CD4-positive, alpha-beta memory T cell (primary cell): Measurements from ENCODE around the gene APOB. TPM values are rescaled to one million over a fixed set of nuclear protein-coding genes. Genes with fewer than 3 reads are reported as not detected.

ENCODE experiments used
- CTCF ChIA-PET: fragments of 350-600 bp; sonication (Branson Sonifier 250); formaldehyde crosslinking; loops from one replicate; lab custom pipeline; 2021; ENCODE audit warnings: inconsistent platforms; ENCODE audit not compliant: partially characterized antibody; lab: Charles Lee
- POLR2A ChIA-PET: fragments of 350-600 bp; sonication (Branson Sonifier 250); formaldehyde crosslinking; loops from one replicate; lab custom pipeline; 2021; ENCODE audit not compliant: partially characterized antibody; lab: Charles Lee
- DNase-seq, 5 donors: peaks; one replicate each; pipeline versions ENCODE4 v3.0.0 to v3.0.0-alpha.2; 2020 to 2022; ENCODE audit warnings: mixed read lengths in 1 of 5
- H3K27ac ChIP-seq: one replicate; pipeline ENCODE4 v1.7.0; 2013; ENCODE audit warnings: low read depth, low read length
- H3K27me3 ChIP-seq: 2 replicates; pipeline ENCODE4 v1.7.0; 2013; ENCODE audit warnings: mild to moderate bottlenecking, low read length, moderate library complexity; ENCODE audit not compliant: insufficient read depth
- H3K36me3 ChIP-seq: 2 replicates; pipeline ENCODE4 v1.7.0; 2013; ENCODE audit warnings: mild to moderate bottlenecking, low read length, moderate library complexity; ENCODE audit not compliant: insufficient read depth
- H3K4me1 ChIP-seq: 2 replicates; pipeline ENCODE4 v1.7.0; 2013; ENCODE audit warnings: mild to moderate bottlenecking, low read length, moderate library complexity; ENCODE audit not compliant: insufficient read depth
- H3K4me3 ChIP-seq, 2 donors: one replicate each; pipeline ENCODE4 v1.7.0; 2013; ENCODE audit warnings: low read length in 2 of 2, mild to moderate bottlenecking in 1 of 2
- H3K9me3 ChIP-seq, 2 donors: one replicate each; pipeline ENCODE4 v1.7.0; 2013; ENCODE audit warnings: low read length in 2 of 2, control low read depth in 1 of 2; ENCODE audit not compliant: control insufficient read depth in 1 of 2
- H3K27ac Mint-ChIP-seq, 7 donors: one replicate each; pipeline ENCODE4 v1.8.0; 2020 to 2021; ENCODE audit warnings: mixed read lengths in 7 of 7, mild to moderate bottlenecking in 6 of 7, inconsistent platforms in 3 of 7, moderate library complexity in 3 of 7
- H3K27me3 Mint-ChIP-seq, 2 donors: one replicate each; pipeline ENCODE4 v1.8.0; 2020 to 2021; ENCODE audit warnings: mixed read lengths in 2 of 2
- H3K36me3 Mint-ChIP-seq, 2 donors: one replicate each; pipeline ENCODE4 v1.8.0; 2020 to 2021; ENCODE audit warnings: mixed read lengths in 2 of 2, inconsistent platforms in 1 of 2, mild to moderate bottlenecking in 1 of 2
- H3K4me1 Mint-ChIP-seq, 4 donors: one replicate each; pipeline ENCODE4 v1.8.0; 2020 to 2021; ENCODE audit warnings: mixed read lengths in 4 of 4, mild to moderate bottlenecking in 1 of 4
- H3K4me3 Mint-ChIP-seq, 8 donors: one replicate each; pipeline ENCODE4 v1.8.0; 2020 to 2021; ENCODE audit warnings: mixed read lengths in 8 of 8, mild to moderate bottlenecking in 7 of 8, moderate library complexity in 6 of 8, inconsistent platforms in 3 of 8
- H3K9me3 Mint-ChIP-seq, 8 donors: one replicate each; pipeline ENCODE4 v1.8.0; 2020 to 2021; ENCODE audit warnings: mixed read lengths in 8 of 8, mild to moderate bottlenecking in 5 of 8, inconsistent platforms in 3 of 8, moderate library complexity in 1 of 8
- intact Hi-C: fragments of 100-400 bp; cut with micrococcal nuclease; formaldehyde crosslinking; loops from one replicate; pipeline ENCODE4 v1.15.1; 2023
- polyA plus RNA-seq, 2 donors: library from polyadenylated mRNA; unstranded; fragments of 300-500 nt; fragmentation: Illumina TruSeq; gene quantifications; one replicate each; pipeline ENCODE4 v1.2.3, GENCODE V29; 2021
- total RNA-seq, 2 experiments: library from RNA; stranded (reverse); gene quantifications; one replicate each; pipeline ENCODE4 v1.2.3, GENCODE V29; 2021

Gene APOB
- total and polyA plus RNA-seq, 4 experiments from 2014 or later = not detected

DNA sequence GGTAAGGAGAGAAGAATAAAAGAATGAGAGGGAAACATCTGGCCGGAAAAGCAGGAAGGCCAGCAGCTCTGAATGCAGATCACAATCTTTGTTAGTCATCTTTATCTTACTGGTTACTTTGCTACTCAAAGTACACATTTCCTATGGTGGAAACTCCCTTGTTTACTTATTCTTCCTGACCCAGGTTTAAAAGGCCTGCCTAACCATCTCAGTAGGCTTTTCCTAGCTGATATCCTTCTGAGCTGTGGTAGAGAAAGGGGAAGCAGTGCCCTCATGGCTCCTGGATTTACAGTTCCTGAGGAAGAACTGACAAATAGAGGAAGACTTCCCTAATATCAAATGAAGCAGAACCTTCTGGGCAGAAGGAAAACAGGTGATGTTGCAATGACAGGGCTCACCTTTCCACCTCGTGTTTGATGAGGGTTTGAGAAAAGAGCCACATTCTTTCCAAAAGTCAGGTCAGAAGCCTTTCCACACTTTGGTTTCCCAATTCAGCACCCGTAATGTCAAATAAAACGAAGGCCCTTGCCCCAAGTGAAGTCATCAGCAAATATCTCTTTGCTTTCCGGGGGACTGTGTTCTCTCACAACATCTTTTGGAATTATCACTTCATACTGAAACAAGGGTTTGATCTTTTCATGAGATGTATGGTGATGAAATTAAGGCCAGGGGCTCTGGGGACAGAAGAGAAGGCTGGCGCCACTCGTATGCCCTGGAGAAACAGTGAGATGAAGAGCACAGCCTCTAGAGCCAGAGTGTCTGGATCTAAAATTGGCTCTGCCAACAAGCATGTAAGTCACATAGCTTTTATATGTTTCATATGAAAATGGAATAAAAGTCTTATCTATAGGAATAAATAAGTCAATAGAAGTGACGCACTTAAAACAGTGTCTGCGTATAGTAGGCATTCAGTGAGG lies 26.7 kb upstream of the APOB start:
- Mint-ChIP-seq H3K9me3 (no peaks in the 10 kb centered on the region), H3K4me3 (no peak overlapping the region), H3K27me3 (peaks cover 3 to 5% of the 10 kb centered on the region in 2 donors), H3K36me3 (no peaks in the 10 kb centered on the region), H3K27ac (no peak overlapping the region), H3K4me1 (no peaks in the 10 kb centered on the region)
- CTCF ChIA-PET = no interaction called here
- DNase-seq = no peak
- Histone ChIP-seq H3K27ac (no peak overlapping the region), H3K9me3 (no peaks in the 10 kb centered on the region), H3K4me3 (no peak overlapping the region), H3K27me3 (no peaks in the 10 kb centered on the region), H3K36me3 (no peaks in the 10 kb centered on the region), H3K4me1 (no peaks in the 10 kb centered on the region)
- intact Hi-C loops = no loop called here
- POLR2A ChIA-PET = no interaction called here

DNA sequence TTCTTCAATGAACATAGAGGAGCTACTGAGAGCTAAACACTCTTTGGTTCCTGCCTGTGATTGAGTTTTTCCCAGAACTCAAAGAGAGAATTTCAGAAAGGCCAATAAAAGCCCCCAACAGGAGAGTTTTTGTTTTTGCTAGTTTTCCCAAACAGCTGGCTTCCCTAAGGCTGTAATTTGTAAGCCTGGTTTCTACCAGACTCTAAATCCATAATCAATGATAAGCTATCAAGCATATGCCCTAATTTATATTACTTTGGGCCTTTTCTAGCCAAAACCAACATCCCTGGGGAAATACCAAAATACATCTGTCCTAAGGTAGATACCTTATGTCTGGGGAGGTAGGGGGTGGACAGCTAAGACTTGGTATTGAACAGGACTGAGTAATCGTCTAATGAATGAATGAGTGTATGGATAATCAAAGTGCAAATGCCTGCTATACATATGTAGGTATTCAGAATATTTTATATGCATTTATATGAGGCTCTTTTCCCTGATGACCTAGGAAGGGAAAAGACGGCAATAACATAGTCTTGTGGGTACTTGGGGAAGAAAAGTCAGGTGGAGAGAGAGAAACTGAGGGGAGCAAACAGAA lies 26.0 kb upstream of the APOB start:
- Histone ChIP-seq H3K36me3 (no peaks in the 10 kb centered on the region), H3K27me3 (no peaks in the 10 kb centered on the region), H3K4me3 (no peak overlapping the region), H3K27ac (no peak overlapping the region), H3K4me1 (no peaks in the 10 kb centered on the region), H3K9me3 (no peaks in the 10 kb centered on the region)
- Mint-ChIP-seq H3K4me3 (no peak overlapping the region), H3K36me3 (no peaks in the 10 kb centered on the region), H3K27me3 (peaks cover 3 to 7% of the 10 kb centered on the region in 2 donors), H3K4me1 (no peaks in the 10 kb centered on the region), H3K27ac (no peak overlapping the region), H3K9me3 (no peaks in the 10 kb centered on the region)
- no peak for DNase-seq
- ChIA-PET POLR2A (no interaction called here), CTCF (no interaction called here)
- intact Hi-C loops = no loop called here

DNA sequence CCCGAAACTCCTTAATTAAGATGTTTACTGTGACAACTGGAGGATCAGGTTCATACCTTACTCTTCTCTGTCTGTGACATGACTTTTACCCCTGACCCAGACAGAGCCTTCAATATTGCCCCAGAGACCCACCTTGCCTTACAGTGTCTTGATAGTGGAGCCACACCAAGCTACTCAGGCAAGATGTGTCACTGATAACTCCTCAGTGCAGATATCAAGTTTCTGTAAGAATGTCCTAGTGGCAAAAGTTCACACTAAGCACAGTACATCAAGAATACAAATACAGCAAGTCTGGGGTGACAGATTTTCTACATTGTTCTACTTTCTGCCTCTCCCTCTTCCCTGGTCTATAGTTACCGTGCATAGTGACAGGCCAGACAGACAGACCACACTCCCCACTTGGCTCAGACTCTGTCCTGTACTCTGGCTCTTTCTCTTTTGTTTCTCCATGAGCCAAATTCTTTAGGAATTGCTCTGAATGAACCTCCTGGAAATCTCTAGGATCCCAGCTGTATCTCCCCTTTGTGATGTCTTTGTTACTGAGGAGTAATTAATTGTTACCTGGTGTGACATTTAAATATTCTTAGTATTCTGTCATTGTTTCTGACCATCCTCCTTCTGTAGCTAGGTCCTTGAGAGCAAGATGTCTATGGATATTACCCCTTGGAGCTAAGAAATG lies 24.1 kb upstream of the APOB start:
- peaks cover 3 to 5% of the 10 kb centered on the region in 2 donors for H3K27me3 Mint-ChIP-seq
- DNase-seq = no peak
- Histone ChIP-seq H3K27ac (no peak overlapping the region), H3K4me1 (no peaks in the 10 kb centered on the region), H3K9me3 (no peaks in the 10 kb centered on the region), H3K4me3 (no peak overlapping the region), H3K36me3 (no peaks in the 10 kb centered on the region), H3K27me3 (no peaks in the 10 kb centered on the region)
- no peak overlapping the region for H3K4me3 Mint-ChIP-seq
- ChIA-PET CTCF (no interaction called here), POLR2A (no interaction called here)
- H3K36me3 Mint-ChIP-seq = no peaks in the 10 kb centered on the region
- no peaks in the 10 kb centered on the region for H3K9me3 Mint-ChIP-seq
- H3K27ac Mint-ChIP-seq = no peak overlapping the region
- no peaks in the 10 kb centered on the region for H3K4me1 Mint-ChIP-seq
- intact Hi-C loops = no loop called here

DNA sequence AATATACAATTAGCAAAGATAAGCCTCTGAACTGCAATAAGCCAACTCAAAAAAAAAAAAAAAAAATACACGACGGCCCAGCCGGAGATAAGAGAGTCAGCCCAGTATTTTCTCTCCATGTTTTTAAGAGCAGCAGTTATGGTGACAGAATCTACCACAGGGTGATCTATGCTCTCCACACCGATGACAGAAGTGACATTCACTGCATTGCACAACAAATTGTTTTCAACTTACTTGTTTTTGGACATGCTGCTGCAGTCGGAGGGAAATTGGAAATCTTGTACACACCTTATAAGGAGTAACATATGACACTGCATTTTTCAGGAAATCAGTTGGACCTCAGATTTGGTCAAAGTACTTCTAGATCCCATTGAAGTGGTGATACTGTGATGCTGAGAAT lies 23.3 kb upstream of the APOB start:
- CTCF ChIA-PET = no interaction called here
- Histone ChIP-seq H3K27me3 (no peaks in the 10 kb centered on the region), H3K4me1 (no peaks in the 10 kb centered on the region), H3K36me3 (no peaks in the 10 kb centered on the region), H3K4me3 (no peak overlapping the region), H3K27ac (no peak overlapping the region), H3K9me3 (no peaks in the 10 kb centered on the region)
- POLR2A ChIA-PET = no interaction called here
- Mint-ChIP-seq H3K36me3 (no peaks in the 10 kb centered on the region), H3K27ac (no peak overlapping the region), H3K9me3 (no peaks in the 10 kb centered on the region), H3K4me1 (no peaks in the 10 kb centered on the region), H3K4me3 (no peak overlapping the region), H3K27me3 (peaks cover 3 to 5% of the 10 kb centered on the region in 2 donors)
- DNase-seq = no peak
- intact Hi-C loops = no loop called here

DNA sequence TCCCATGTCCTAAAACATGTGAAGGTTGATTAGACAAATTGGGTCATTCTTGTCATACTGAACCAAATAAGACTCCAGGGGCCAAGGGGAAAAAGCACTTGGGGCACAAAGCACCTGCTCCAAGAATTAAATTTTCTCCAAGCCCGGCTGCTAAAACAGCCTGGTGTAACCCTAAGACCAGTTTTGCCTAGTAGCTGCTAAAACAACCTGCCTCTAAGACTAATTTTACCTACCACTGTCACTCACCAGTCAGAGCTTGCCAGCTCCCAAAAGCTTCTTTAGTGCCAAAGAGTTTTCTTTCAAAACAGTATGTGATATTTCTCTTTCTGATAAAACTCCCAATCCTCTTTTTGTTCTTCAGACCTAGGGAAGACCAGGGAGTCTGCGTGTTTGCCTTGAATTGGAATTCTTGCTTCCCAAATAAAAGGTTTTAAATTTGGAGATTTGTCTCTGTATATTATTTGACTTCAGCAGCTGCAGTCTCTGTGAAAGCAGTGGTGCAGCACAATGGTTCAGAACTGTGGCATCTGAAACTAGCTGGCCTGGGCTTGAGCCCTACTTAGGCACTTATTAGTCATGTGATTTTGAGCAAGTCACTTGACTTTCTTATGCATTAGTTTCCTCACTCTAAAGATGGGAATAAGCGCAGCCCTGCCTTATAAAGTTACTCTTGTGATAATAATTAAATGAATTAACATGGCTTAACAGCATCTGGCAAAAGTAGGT lies 16.2 kb upstream of the APOB start:
- no peak for DNase-seq
- Mint-ChIP-seq H3K27ac (no peak overlapping the region), H3K4me1 (no peaks in the 10 kb centered on the region), H3K36me3 (no peaks in the 10 kb centered on the region), H3K27me3 (peaks cover 0 to 3% of the 10 kb centered on the region in 2 donors), H3K9me3 (peaks cover 0 to 6% (median 0%) of the 10 kb centered on the region in 8 donors), H3K4me3 (no peak overlapping the region)
- Histone ChIP-seq H3K27ac (no peak overlapping the region), H3K4me1 (no peaks in the 10 kb centered on the region), H3K36me3 (no peaks in the 10 kb centered on the region), H3K9me3 (no peaks in the 10 kb centered on the region), H3K27me3 (no peaks in the 10 kb centered on the region), H3K4me3 (no peak overlapping the region)
- intact Hi-C loops = no loop called here
- POLR2A ChIA-PET = no interaction called here
- CTCF ChIA-PET = interaction anchor here (1.1 kb wide), 1 partner anchor 12 kb away, joined by 3 read pairs; no protein-coding TSS in a partner anchor

DNA sequence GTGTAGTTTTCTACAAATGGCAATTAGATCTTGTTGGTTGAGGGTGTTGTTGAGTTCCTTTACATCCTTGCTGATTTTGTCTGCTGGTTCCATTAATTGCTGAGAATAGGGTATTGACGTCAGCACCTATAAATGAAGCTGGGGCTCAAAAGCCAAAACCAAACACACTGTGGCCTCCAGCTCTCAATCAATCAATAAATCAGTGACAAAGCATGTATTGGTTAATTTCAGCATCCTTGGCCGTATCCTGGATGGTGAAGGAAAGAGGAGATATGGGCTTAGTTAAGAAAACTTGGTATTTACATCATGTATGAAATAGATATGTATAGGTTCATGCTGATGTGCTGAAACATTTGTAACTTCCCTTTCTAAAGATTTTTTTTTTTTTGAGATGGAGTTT lies 13.2 kb upstream of the APOB start:
- no peaks in the 10 kb centered on the region for H3K4me1 ChIP-seq
- no peak overlapping the region for H3K4me3 ChIP-seq
- H3K27me3 Mint-ChIP-seq = peaks cover 0 to 1% of the 10 kb centered on the region in 2 donors
- no peak overlapping the region for H3K27ac Mint-ChIP-seq
- H3K4me1 Mint-ChIP-seq = no peaks in the 10 kb centered on the region
- H3K9me3 Mint-ChIP-seq = peaks cover 0 to 6% (median 0%) of the 10 kb centered on the region in 8 donors
- H3K27me3 ChIP-seq = no peaks in the 10 kb centered on the region
- no peak overlapping the region for H3K4me3 Mint-ChIP-seq
- intact Hi-C loops = no loop called here
- no peak overlapping the region for H3K27ac ChIP-seq
- no peak for DNase-seq
- H3K36me3 ChIP-seq = no peaks in the 10 kb centered on the region
- POLR2A ChIA-PET = no interaction called here
- no peaks in the 10 kb centered on the region for H3K9me3 ChIP-seq
- no peaks in the 10 kb centered on the region for H3K36me3 Mint-ChIP-seq
- CTCF ChIA-PET = no interaction called here
